Measurements from ENCODE around the gene SCNN1A. TPM values are rescaled to one million over a fixed set of nuclear protein-coding genes. Genes with fewer than 3 reads are reported as not detected.

The SCNN1A gene
- total and polyA plus RNA-seq, 2 of the 13 experiments (the other 11 are each of a cell fraction or from before 2014, with no cell fraction given), result 1.5 to 14.6 TPM

DNA sequence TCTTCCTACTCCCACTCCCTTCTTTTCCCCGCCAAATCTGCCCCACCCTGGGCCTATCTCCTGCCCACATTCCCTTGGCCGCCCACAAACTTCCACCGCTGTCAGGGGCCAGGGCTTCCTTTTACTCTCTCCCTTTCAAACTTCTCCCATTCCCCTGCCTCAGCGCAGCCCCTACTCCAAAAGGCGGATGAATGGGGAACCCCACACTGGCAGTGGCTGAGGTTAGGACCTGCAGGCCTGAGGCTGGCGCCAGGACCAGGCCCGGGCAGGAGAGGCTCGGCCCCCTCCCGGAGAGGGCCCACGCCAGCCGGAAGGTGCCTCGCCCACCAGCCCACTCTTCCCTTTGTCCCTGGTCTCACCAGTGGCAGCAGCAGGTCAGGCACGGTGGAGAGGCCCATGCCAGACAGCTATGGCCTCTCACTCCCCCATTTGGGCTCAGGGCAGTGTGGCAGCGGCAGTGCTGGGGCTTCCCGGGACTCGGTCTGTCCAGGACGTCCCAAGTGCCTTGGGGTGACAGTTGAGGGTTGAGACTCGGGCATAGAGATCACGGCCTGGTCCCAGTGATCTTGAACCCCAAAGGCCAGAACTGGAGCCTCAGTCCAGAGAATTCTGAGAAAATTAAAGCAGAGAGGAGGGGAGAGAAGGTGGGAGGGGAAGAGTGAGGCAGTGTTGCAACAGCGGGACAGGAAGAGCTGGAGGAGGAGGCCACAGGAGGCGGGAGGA lies 33.8 kb downstream of the SCNN1A start, which contains the start of gene TNFRSF1A (continued):
- no peak; the same call in 1 of the 2 replicates for TF ChIP-seq ZNF558 (CRISPR knock-in tag; IDR thresholded peaks at IDR 0.05; ENCODE audit: borderline replicate concordance)
- no peak for TF ChIP-seq SP140L (CRISPR knock-in tag; IDR thresholded peaks at IDR 0.05; ENCODE audit: borderline replicate concordance)
- no peak for TF ChIP-seq TCF7L2 (IDR thresholded peaks at IDR 0.05; ENCODE audit: low read depth, low read length)
- TF ChIP-seq ZNF737 (CRISPR knock-in tag; IDR thresholded peaks at IDR 0.05; ENCODE audit: borderline replicate concordance), result 0 out of 2 replicates have a peak, but pooled peaks have one; percentile 22
- TF ChIP-seq NCOA1 (CRISPR knock-in tag; IDR thresholded peaks at IDR 0.05), result no peak
- peak; percentile 89 for TF ChIP-seq ZNF746 (CRISPR knock-in tag; IDR thresholded peaks at IDR 0.05)
- no peak for TF ChIP-seq HHEX (CRISPR knock-in tag; IDR thresholded peaks at IDR 0.05)
- no peak for TF ChIP-seq ZNF672 (CRISPR knock-in tag; IDR thresholded peaks at IDR 0.05)
- TF ChIP-seq POLR2A (IDR thresholded peaks at IDR 0.05; ENCODE audit: insufficient read depth in 1 of 2, low read depth in 2 of 2, low read length in 2 of 2), result no peak; a peak in 1 of 4 replicates
- TF ChIP-seq TBX2 (CRISPR knock-in tag; IDR thresholded peaks at IDR 0.05; ENCODE audit: borderline replicate concordance), result peak; percentile 61; the same call in 1 of the 2 replicates
- TF ChIP-seq ZNF256 (CRISPR knock-in tag; conservative IDR thresholded peaks at IDR 0.05), result no peak; the same call in 1 of the 2 replicates
- TF ChIP-seq, protein P1, sequence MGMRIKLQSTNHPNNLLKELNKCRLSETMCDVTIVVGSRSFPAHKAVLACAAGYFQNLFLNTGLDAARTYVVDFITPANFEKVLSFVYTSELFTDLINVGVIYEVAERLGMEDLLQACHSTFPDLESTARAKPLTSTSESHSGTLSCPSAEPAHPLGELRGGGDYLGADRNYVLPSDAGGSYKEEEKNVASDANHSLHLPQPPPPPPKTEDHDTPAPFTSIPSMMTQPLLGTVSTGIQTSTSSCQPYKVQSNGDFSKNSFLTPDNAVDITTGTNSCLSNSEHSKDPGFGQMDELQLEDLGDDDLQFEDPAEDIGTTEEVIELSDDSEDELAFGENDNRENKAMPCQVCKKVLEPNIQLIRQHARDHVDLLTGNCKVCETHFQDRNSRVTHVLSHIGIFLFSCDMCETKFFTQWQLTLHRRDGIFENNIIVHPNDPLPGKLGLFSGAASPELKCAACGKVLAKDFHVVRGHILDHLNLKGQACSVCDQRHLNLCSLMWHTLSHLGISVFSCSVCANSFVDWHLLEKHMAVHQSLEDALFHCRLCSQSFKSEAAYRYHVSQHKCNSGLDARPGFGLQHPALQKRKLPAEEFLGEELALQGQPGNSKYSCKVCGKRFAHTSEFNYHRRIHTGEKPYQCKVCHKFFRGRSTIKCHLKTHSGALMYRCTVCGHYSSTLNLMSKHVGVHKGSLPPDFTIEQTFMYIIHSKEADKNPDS (CRISPR knock-in tag; IDR thresholded peaks at IDR 0.05), result no peak
- no peak for TF ChIP-seq MXD4 (CRISPR knock-in tag; IDR thresholded peaks at IDR 0.05)
- no peak for TF ChIP-seq ZNF10 (CRISPR knock-in tag; IDR thresholded peaks at IDR 0.05; ENCODE audit: borderline replicate concordance, low read depth)
- no peak for TF ChIP-seq ZNF839 (CRISPR knock-in tag; IDR thresholded peaks at IDR 0.05; ENCODE audit: borderline replicate concordance)
- TF ChIP-seq ZNF484 (CRISPR knock-in tag; IDR thresholded peaks at IDR 0.05; ENCODE audit: borderline replicate concordance, low read depth), result no peak
- TF ChIP-seq SIX1 (CRISPR knock-in tag; IDR thresholded peaks at IDR 0.05; ENCODE audit: borderline replicate concordance), result no peak
- peak; percentile 49; the same call in 1 of the 2 replicates for TF ChIP-seq DNMT1 (CRISPR knock-in tag; IDR thresholded peaks at IDR 0.05)
- TF ChIP-seq BRCA1 (CRISPR knock-in tag; IDR thresholded peaks at IDR 0.05), result 0 out of 2 replicates have a peak, but pooled peaks have one; percentile 38
- TF ChIP-seq, protein P2, sequence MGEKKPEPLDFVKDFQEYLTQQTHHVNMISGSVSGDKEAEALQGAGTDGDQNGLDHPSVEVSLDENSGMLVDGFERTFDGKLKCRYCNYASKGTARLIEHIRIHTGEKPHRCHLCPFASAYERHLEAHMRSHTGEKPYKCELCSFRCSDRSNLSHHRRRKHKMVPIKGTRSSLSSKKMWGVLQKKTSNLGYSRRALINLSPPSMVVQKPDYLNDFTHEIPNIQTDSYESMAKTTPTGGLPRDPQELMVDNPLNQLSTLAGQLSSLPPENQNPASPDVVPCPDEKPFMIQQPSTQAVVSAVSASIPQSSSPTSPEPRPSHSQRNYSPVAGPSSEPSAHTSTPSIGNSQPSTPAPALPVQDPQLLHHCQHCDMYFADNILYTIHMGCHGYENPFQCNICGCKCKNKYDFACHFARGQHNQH (CRISPR knock-in tag; IDR thresholded peaks at IDR 0.05), result no peak
- no peak for TF ChIP-seq SMC3 (IDR thresholded peaks at IDR 0.05; ENCODE audit: low read length)
- no peak for TF ChIP-seq ZNF569 (CRISPR knock-in tag; IDR thresholded peaks at IDR 0.05; ENCODE audit: borderline replicate concordance)
- no peak for TF ChIP-seq TSC22D2 (CRISPR knock-in tag; IDR thresholded peaks at IDR 0.05; ENCODE audit: borderline replicate concordance)
- TF ChIP-seq, protein P3, sequence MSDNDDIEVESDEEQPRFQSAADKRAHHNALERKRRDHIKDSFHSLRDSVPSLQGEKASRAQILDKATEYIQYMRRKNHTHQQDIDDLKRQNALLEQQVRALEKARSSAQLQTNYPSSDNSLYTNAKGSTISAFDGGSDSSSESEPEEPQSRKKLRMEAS (IDR thresholded peaks at IDR 0.05), result no peak
- peak; percentile 69 for TF ChIP-seq AGO2 (optimal IDR thresholded peaks at IDR 0.05; ENCODE audit: low read depth, low read length)
- no peak for TF ChIP-seq KLF9 (CRISPR knock-in tag; IDR thresholded peaks at IDR 0.05; ENCODE audit: low read depth)
- TF ChIP-seq HNRNPLL (IDR thresholded peaks at IDR 0.05; ENCODE audit: low read depth, low read length, poor library complexity, severe bottlenecking), result no peak
- TF ChIP-seq, protein P4, sequence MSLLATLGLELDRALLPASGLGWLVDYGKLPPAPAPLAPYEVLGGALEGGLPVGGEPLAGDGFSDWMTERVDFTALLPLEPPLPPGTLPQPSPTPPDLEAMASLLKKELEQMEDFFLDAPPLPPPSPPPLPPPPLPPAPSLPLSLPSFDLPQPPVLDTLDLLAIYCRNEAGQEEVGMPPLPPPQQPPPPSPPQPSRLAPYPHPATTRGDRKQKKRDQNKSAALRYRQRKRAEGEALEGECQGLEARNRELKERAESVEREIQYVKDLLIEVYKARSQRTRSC (CRISPR knock-in tag; IDR thresholded peaks at IDR 0.05; ENCODE audit: low read depth), result no peak

All from HepG2 (cell line).